Measurements from ENCODE around the gene HCAR3.
"Not testable (repeated sequence)": the region's sequence is repeated elsewhere in the genome, so short reads cannot be mapped to it uniquely, and the experiment has no call there.

Gene HCAR3

DNA sequence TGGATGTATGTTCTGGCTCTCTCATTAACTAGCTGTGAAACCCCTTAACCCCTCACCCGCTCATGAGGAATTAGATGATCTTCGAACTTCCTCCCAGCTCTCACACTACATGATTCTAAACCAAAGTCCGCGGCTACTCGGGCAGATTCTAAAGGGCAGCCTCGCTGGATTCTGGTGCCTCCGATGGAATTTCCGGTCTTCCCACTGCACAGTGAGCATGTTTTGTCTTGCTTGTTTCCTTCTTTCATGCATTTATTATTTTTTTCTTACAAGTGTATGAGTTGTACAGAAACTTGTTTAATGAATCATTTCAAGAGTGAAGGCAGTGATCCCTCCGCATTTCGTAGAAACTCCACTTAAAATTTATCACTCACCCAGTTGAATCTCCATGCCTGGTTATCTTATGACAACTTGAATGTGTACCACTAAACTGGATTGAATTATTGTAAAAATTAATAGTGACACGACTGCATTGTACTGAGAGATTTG is 4.5 kb upstream of the HCAR3 start:
- DNase-seq: no peak

DNA sequence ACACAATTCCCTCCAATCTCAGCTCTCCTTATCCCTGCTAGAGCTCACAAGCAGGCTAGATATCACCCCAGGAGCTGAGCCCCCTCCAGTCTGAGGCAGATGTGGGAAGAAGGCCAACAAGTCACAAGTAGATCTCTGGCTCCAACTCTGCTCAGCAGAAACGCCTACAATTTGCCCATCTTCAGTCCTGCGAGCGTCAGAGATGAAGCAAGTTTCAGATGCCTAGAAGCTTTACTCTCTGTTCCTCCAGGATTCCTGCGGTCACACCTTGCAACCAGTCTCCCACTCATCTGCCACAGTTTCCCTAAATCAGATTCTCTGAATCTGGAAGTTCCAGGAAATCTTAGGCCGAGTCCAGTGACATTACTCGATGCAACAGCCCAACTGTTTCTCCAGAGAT is 1.4 kb downstream of the HCAR3 start:
- DNase-seq: not testable (repeated sequence)

DNA sequence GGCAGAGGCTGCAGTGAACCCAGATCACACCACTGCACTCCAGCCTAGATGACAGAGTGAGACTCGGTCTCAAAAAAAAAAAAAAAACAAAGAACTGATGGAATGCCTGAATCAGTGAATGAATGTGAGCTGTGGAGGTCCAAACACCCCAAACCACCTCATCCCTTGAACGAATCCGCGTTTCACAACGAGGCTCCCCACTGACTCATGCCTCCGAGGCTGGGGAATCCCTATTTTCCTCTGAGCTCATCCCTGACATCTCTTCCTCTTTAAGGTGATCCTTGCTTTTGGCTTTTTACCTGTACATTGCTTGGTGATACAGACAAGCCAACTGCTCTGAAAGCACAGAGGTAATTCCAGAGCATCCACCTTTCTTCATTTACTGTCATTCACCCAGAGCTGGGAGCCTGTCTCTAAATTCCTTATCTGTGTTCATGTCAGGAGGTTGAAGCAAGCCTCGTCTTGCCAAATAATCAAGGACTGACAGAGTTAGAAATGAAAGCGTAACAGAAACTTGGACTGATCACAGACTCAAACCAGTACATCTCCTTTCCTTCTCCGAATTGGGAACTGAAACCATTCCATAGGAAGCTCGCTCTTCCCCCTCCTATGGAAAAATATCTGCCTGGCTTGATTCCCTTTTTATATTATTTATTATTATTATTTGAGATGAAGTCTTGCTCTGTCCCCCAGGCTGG is 3.0 kb downstream of the HCAR3 start:
- DNase-seq: not testable (repeated sequence)

DNA sequence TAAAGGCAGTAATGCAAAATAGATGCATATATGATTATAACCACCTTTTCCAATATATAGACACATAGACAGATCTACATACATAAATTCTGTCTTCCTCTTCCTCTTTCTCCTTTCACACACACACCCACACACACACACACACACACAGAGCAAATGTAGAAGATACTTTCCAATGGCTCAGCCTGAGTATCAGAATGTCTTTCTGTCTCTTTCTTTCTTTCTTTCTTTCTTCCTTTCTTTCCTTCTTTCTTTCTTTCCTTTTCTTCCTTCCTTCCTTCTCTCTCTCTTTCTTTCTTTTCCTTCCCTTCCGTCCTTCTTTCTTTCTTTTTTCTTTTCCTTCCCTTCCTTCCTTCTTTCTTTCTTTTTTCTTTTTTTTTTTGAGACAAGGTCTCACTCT is 5.3 kb downstream of the HCAR3 start:
- not testable (repeated sequence) for DNase-seq

DNA sequence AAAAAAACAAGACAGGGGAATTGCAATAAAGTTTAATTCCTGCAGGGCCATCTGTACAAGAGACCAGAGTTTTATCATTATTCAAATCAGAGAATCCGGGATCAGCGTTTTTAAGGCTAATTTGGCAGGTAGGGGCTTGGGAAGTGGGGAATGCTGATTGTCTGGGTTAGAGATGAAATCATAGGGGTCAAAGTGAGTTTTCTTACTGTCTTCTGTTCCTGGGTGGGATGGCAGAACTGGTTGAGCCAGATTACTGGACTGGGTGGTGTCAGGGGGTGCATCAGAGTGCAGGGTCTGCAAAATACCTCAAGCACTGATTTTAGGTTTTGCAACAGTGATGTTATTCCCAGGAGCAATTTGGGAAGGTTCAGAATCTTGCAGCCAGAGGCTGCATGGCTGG is 6.3 kb downstream of the HCAR3 start:
- DNase-seq: not testable (repeated sequence)

DNA sequence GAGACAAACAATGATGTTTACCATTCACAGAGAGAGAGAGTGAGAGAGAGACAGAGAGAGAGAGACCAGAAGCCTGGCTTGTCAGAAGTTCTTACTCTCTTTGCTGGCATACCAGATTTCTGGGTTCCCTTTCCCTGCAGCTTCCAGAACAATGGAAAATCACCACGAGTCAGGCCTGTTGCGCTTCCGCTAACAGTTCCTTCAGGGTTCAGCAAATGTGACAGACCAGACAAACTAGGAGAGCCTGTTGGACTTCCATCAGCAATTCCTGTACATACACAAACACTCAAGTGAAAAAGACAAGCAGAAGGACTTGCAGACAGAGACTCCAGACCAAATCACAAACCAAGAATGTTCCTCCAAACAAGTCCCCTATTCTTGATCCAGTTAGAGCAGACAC is 7.3 kb downstream of the HCAR3 start:
- DNase-seq: not testable (repeated sequence)

DNA sequence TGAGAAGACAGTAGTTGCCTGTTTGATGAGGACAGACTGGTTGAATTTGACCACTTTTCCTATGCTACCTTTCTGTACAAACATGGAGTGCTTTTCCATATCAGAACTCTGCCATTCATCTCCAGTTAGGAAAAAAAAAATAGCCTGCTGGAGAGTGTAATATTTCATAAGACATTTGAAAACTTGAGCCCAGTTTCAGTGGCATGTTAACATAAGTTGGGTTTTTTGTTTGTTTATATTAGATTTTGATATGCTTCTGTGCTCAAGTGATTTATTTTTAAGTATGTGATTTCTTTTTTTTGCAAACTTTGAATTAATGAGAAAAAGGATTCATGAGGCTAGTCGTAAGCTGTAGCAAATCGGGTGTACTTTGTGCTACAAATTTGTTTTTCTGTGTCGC is 12.8 kb downstream of the HCAR3 start:
- DNase-seq: not testable (repeated sequence)

DNA sequence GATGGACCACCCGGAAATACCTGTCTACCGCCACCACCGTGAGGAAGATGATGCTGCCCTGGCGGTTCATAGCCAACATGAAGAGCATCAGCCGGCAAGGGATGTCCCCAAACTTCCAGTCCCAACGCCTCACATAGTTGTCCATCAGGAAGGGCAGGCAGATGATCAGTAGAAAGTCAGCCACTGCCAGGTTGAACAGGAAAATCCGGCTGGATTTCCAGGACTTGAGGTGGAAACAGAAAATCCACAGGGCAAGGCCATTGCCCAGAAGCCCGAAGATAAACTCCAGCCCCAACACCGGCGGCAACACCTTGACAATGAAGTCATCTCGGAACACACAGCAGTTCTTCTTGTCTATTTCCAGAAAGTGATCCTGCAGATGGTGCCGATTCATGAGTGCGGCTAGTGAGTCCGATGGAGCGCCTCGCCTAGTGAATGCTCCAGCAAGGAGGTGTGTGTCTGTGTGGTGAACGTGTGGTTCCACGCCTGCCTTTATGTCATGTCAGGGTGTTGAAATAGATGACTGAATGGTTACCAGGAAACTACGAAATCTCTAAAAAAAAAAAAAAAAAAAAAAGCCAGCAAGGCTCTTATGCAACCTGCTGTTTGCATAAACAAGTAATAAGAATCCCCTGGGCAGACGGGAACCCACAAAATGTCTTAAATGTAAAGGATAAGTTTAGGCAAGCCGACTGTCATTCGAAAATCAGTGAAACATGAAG is 13.6 kb downstream of the HCAR3 start, which contains the start of gene HCAR2:
HCAR2 (minus strand) TSS at position 468 of the 722 bp plus-strand sequence; CDS start at position 394, 74 bp downstream.
- DNase-seq: not testable (repeated sequence)

DNA sequence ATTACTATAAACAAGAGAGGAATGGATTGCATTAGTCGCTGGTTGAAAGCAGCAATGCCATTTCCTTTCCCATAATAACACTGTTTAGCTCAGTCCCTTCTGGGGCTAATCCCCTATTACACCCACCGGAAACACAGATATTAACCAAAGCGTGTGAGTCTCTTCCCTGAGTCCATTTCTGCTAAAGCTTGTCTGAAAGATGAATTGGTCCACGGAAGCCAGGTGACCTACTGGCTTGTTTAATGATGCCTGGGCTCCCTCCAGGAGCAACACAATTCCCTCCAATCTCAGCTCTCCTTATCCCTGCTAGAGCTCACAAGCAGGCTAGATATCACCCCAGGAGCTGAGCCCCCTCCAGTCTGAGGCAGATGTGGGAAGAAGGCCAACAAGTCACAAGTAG is 15.1 kb downstream of the HCAR3 start:
- not testable (repeated sequence) for DNase-seq

DNA sequence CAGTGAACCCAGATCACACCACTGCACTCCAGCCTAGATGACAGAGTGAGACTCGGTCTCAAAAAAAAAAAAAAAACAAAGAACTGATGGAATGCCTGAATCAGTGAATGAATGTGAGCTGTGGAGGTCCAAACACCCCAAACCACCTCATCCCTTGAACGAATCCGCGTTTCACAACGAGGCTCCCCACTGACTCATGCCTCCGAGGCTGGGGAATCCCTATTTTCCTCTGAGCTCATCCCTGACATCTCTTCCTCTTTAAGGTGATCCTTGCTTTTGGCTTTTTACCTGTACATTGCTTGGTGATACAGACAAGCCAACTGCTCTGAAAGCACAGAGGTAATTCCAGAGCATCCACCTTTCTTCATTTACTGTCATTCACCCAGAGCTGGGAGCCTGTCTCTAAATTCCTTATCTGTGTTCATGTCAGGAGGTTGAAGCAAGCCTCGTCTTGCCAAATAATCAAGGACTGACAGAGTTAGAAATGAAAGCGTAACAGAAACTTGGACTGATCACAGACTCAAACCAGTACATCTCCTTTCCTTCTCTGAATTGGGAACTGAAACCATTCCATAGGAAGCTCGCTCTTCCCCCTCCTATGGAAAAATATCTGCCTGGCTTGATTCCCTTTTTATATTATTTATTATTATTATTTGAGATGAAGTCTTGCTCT is 16.4 kb downstream of the HCAR3 start:
- not testable (repeated sequence) for DNase-seq

DNA sequence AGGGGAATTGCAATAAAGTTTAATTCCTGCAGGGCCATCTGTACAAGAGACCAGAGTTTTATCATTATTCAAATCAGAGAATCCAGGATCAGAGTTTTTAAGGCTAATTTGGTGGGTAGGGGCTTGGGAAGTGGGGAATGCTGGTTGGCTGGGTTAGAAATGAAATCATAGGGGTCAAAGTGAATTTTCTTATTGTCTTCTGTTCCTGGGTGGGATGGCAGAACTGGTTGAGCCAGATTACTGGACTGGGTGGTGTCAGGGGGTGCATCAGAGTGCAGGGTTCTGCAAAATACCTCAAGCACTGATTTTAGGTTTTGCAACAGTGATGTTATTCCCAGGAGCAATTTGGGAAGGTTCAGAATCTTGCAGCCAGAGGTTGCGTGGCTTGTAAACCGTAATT is 19.7 kb downstream of the HCAR3 start:
- not testable (repeated sequence) for DNase-seq

DNA sequence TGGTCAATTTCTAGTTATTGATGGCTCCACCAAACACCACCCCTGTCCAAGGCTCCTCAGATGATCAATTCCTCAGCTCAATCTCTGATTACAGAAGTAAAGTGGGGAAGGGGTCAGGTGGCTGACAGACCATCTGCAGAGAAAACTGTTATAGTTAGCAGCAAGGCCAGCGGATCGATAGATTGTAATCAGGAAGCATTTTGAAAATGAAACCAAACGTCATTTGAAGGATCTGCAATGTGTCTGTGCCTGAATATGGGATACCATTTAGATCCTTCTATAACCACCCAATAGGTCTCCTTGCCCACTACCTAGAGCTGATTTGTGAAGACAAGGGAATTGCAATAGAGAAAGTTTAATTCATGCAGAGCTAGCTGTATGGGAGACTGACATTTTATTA is 25.0 kb downstream of the HCAR3 start:
- DNase-seq: no peak

DNA sequence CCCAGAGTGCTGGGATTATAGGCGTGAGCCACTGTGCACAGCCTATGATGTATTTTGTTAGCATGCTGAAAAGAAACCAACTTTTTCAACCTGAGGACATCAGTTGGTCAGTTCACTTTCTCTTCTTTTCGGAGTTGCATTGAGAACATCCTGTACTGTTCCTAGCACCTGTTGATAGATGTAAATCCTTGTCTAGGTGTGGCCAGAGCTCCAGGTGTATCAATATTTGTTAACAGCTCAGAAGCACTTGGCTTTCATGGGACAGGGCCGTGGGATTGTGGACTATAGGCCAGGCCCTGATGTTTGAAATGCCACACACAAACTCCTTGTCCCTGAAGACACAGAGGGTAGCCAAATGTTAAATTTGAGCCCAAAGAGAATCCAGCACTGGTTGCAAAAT is 28.3 kb downstream of the HCAR3 start:
- no peak for DNase-seq

DNA sequence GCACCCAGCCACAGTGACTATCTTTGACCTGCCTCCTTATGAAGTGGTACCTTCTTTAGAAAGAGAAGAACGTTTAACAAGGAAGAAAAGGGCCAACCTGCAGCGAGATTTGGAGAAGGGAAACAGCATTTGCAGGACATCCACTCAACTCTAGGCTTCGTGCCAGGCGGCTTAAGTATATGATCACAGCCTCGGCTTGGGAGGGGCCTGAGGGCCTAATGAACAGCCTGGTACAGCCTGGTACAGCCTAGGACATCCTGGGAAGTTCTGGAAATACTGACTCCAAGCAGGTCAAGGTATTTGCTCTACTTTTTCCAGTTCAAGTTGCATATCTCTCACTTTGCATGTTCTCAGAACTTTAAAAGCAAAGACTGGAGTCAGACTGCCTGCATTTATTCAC is 29.5 kb downstream of the HCAR3 start:
- DNase-seq: peak; percentile 76

DNA sequence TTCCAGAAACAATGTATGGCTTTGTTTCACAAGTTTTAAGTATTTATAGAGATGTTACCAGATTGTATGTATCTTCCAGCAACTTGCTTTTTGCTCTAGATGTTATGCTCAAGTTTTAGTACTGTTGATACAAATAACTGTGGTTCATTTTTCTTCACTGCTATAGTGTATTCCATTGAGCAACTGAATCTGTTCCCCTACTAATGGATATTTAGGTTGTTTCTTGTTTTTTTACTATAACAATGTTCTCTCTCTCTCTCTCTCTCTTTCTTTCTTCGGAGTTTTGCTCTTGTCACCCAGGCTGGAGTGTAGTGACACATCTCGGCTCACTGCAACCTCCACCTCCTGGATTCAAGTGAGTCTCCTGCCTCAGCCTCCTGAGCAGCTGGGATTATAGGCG is 30.1 kb downstream of the HCAR3 start:
- no peak for DNase-seq

DNA sequence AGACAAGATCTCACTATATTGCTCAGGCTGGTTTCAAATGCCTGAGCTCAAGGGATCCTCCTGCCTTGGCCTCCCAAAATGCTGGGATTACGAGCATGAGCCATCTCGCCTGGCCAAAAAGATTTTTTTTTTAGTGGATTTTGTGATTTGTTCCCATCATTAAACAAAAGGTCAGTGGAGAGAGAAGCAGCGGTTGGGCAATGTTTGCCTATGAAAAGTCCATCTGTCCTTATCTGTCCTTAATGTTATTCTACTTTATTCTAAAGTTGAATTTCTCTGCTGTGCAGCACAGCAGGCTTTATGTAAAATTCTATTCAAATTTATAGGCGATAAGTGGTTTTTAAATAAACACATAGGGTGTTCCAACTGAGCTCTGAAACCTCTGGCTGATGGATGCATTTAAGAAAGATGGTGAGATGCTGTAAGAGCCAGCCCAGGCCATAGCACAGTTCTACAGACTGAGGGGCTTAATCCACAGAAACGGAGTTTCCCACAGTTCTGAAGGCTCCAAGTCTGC is 32.3 kb downstream of the HCAR3 start:
- DNase-seq: no peak

DNA sequence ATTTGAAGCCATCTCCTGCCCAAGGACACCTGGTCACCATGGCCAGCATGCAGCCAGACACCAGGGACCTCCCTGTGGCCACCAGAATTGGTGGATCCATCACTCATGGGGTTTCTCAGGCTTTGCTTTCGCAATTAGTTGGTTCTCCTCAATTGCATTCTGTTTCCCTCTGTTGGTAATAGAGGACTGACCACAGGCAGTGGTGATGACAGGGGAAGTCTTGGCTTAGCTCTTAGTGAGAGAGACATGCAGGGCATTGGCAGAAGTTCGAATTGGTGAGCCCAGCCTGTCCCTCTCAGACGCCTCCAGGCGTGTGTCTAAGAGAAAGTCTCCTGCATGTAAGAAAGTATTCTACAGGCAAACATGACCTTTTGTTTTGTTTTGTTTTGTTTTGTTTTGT is 34.8 kb downstream of the HCAR3 start:
- peak; percentile 17 for DNase-seq

DNA sequence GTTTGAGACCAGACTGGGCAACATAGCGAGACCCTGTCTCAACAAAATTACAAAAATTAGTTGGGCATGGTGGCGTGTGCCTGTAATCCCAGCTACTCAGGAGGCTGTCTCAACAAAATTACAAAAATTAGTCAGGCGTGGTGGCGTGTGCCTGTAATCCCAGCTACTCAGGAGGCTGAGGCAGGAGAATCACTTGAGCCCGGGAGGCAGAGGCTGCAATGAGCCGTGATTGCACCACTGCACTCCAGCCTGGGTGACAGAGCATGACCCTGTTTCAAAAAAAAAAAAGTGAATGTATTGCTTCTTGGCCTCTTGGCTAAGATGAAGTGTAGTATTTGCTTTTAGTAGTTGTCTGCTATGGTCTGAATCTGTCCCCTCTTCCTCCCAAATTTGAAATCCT is 35.6 kb downstream of the HCAR3 start:
- DNase-seq: not testable (repeated sequence)

DNA sequence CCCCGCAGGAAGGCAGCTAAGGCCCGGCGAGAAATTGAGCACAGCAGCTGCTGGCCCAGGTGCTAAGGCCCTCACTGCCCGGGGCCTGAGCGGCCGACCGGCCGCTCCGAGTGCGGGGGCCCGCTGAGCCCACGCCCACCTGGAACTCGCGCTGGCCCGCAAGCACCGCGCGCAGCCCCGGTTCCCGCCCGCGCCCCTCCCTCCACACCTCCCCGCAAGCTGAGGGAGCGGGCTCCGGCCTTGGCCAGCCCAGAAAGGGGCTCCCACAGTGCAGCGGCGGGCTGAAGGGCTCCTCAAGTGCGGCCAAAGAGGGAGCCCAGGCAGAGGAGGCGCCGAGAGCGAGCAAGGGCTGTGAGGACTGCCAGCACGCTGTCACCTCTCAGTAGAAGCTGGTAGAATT is 39.8 kb downstream of the HCAR3 start:
- DNase-seq: not testable (repeated sequence)

DNA sequence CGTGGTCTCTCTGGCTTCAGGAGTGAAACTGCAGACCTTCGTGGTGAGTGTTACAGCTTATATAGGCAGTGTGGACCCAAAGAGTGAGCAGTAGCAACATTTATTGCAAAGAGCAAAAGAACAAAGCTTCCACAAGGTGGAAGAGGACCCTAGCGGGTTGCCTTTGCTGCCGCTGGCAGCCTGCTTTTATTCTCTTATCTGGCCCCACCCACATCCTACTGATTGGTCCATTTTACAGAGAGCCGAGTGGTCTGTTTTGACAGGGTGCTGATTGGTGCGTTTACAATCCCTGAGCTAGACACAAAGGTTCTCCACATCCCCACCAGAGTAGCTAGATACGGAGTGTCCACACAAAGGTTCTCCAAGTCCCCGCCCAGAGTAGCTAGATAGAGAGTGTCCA is 40.6 kb downstream of the HCAR3 start:
- not testable (repeated sequence) for DNase-seq

DNA sequence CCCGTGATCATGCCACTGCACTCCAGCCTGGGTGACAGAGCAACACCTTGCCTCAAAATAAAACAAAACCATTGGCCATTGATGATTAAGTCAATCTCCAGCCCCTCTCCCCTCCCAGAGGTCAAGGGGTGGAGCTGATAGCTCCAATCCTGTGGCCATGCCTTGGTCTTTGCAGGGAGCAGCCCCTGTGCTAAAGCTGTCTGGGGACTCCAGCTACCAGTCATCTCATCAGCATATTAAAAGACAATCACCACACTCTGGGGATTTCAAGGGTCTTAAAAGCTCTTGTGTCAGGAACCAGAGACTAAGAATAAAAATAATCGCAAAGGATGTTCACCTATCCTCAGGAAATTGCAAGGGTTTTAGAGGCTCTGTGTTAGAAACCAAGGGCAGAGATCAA is 44.1 kb downstream of the HCAR3 start:
- no peak for DNase-seq

DNA sequence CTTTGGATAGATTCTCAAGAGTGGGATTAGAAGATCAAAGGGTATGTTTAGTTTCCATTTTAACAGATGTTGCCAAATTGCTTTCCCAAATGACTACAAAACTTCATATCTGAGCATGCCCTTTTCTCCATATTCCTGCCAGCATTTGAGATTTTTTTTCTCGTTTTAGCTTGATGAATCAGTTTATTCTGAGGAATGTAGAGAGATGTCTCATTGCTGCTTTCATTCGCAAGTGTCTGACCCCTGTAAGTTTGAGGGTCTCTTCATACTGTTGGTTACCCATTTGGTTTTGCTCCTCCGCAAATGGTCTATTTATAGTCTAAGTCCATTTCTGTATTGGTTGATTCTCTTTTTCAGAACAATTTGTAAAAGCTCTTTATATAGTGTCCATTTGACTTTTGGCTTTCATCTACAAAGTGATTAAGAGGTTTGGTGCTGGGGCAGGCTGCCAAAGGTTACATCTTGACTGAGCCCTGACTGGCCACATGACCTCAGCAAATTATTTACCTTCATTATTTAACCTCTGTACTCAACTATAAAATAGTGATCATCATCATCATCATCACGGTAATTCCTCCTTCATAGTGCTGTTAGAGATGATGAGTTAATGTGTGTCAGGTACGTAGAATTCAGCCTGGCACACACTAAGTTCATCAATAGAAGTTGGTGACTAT is 47.1 kb downstream of the HCAR3 start:
- peak; percentile 48 for DNase-seq

DNA sequence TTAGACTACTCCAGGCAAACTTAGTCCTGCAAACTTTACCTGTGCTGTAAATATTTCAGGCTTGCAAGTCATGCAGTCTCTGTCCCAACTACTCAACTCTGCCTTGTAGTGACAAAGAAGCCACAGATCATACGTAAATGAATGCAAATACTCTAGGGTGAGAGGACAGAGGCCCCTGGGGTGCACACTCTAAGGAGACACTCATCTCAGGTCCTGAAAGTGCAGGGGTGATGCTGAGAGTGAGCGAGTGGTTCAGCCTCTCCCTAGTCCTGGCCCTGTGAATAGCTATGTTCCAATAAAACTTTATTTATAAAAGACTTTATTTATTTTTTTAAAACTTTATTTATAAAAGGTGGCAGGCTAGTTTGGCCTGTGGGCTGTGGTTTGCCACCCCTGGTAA is 48.3 kb downstream of the HCAR3 start:
- no peak for DNase-seq

Measured in NCI-H226 (cell line).